HepG2 (cell line): Measurements from ENCODE around the gene DAPK3. TPM values are rescaled to one million over a fixed set of nuclear protein-coding genes. Genes with fewer than 3 reads are reported as not detected.

Source experiments
- GATA4 ChIP-seq: sonication (generic); IDR thresholded peaks from 2 replicates; pipeline ENCODE4 v1.6.1; 2016; ENCODE audit warnings: antibody characterized with exemption, low read depth, borderline replicate concordance
- HDAC6 ChIP-seq: fragments of 200-600 bp; sonication (generic); IDR thresholded peaks from 2 replicates; pipeline ENCODE4 v1.7.0; 2017; ENCODE audit warnings: mild to moderate bottlenecking, antibody characterized with exemption, low read length, low read depth
- KAT2B ChIP-seq: fragments of 150-350 bp; IDR thresholded peaks from 2 replicates; pipeline ENCODE4 v1.6.1; 2014; ENCODE audit warnings: low read depth, low read length, borderline replicate concordance
- NFKBIZ ChIP-seq: IDR thresholded peaks from 2 replicates; pipeline ENCODE4 v1.6.1; 2018; ENCODE audit warnings: missing genetic modification reagents, missing compliant biosample characterization
- NR2C2 ChIP-seq: sonication (generic); formaldehyde crosslinking; IDR thresholded peaks from 2 replicates; pipeline ENCODE4 v1.4.0; 2020; ENCODE audit warnings: missing genetic modification reagents, mild to moderate bottlenecking, moderate library complexity, borderline replicate concordance
- PLSCR1 ChIP-seq: sonication (generic); formaldehyde crosslinking; IDR thresholded peaks from 2 replicates; pipeline ENCODE4 v1.5.0; 2020; ENCODE audit warnings: missing genetic modification reagents, mild to moderate bottlenecking, borderline replicate concordance
- RFX1 ChIP-seq: fragments of 450-650 bp; IDR thresholded peaks from 2 replicates; pipeline ENCODE4 v1.6.1; 2017
- TGIF2 ChIP-seq: IDR thresholded peaks from 2 replicates; pipeline ENCODE4 v1.6.1; 2016; ENCODE audit warnings: control low read depth, missing compliant biosample characterization
- ZBTB43 ChIP-seq: sonication (generic); formaldehyde crosslinking; conservative IDR thresholded peaks from 2 replicates; pipeline ENCODE4 v1.4.0; 2020; ENCODE audit warnings: missing genetic modification reagents
- ZBTB8A ChIP-seq: sonication (generic); formaldehyde crosslinking; IDR thresholded peaks from 2 replicates; pipeline ENCODE4 v1.4.0; 2020; ENCODE audit warnings: mild to moderate bottlenecking, low read depth, missing genetic modification reagents, borderline replicate concordance
- ZNF20 ChIP-seq: sonication (generic); formaldehyde crosslinking; IDR thresholded peaks from 2 replicates; pipeline ENCODE4 v1.4.0; 2020; ENCODE audit warnings: mild to moderate bottlenecking, moderate library complexity, missing genetic modification reagents
- ZNF251 ChIP-seq: sonication (generic); formaldehyde crosslinking; IDR thresholded peaks from 2 replicates; pipeline ENCODE4 v1.9.0; 2021; ENCODE audit warnings: mild to moderate bottlenecking, missing genetic modification reagents
- ZNF276 ChIP-seq: sonication (generic); formaldehyde crosslinking; IDR thresholded peaks from 2 replicates; pipeline ENCODE4 v1.4.0; 2020; ENCODE audit warnings: mild to moderate bottlenecking, low read depth, missing genetic modification reagents
- ZNF343 ChIP-seq: sonication (generic); formaldehyde crosslinking; IDR thresholded peaks from 2 replicates; pipeline ENCODE4 v1.4.0; 2020; ENCODE audit warnings: mild to moderate bottlenecking, missing genetic modification reagents
- ZNF709 ChIP-seq: sonication (generic); formaldehyde crosslinking; IDR thresholded peaks from 2 replicates; pipeline ENCODE4 v1.5.0; 2020; ENCODE audit warnings: mild to moderate bottlenecking, missing genetic modification reagents
- ZSCAN31 ChIP-seq: sonication (generic); formaldehyde crosslinking; IDR thresholded peaks from 2 replicates; pipeline ENCODE4 v1.5.0; 2020; ENCODE audit warnings: low read depth, mild to moderate bottlenecking, missing genetic modification reagents
- polyA plus RNA-seq, 8 experiments: library from polyadenylated mRNA; depleted of rRNA in 3 of 8; stranded (reverse) in 7 of 8; unstranded in 1 of 8; fragments of >200 nt; fragmentation: Illumina TruSeq in 4 of 8; extraction: Trizol in 4 of 8; gene quantifications; 2 replicates each; pipeline versions ENCODE4 v1.2.1 to v1.2.3, GENCODE V29; 2011 to 2016; ENCODE audit warnings: low read depth in 4 of 8, missing spikeins in 1 of 8, mixed read lengths in 1 of 8; ENCODE audit not compliant: insufficient read depth in 1 of 8
- total RNA-seq, 5 experiments: library from RNA; depleted of rRNA; stranded (reverse); fragments of >200 nt; fragmentation: Illumina TruSeq; extraction: Trizol; gene quantifications; 2 replicates each; pipeline ENCODE4 v1.2.3, GENCODE V29; 2016; ENCODE audit warnings: low read depth in 1 of 5
- TF ChIP-seq, protein P1 (sequence below): sonication (generic); formaldehyde crosslinking; IDR thresholded peaks from 2 replicates; pipeline ENCODE4 v1.4.0; 2020; ENCODE audit warnings: missing genetic modification reagents
- TF ChIP-seq, protein P2 (sequence below): sonication (generic); formaldehyde crosslinking; IDR thresholded peaks from 2 replicates; pipeline ENCODE4 v1.4.0; 2020; ENCODE audit warnings: missing genetic modification reagents

DAPK3 gene
- total and polyA plus RNA-seq, 2 of the 13 experiments (the other 11 are each of a cell fraction or from before 2014, with no cell fraction given), result 30.5 to 37.3 TPM

- TF ChIP-seq PLSCR1, result no peak
- TF ChIP-seq NR2C2 (CRISPR knock-in tag), result no peak
- TF ChIP-seq, protein P1, sequence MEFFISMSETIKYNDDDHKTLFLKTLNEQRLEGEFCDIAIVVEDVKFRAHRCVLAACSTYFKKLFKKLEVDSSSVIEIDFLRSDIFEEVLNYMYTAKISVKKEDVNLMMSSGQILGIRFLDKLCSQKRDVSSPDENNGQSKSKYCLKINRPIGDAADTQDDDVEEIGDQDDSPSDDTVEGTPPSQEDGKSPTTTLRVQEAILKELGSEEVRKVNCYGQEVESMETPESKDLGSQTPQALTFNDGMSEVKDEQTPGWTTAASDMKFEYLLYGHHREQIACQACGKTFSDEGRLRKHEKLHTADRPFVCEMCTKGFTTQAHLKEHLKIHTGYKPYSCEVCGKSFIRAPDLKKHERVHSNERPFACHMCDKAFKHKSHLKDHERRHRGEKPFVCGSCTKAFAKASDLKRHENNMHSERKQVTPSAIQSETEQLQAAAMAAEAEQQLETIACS, result no peak
- TF ChIP-seq, protein P2, sequence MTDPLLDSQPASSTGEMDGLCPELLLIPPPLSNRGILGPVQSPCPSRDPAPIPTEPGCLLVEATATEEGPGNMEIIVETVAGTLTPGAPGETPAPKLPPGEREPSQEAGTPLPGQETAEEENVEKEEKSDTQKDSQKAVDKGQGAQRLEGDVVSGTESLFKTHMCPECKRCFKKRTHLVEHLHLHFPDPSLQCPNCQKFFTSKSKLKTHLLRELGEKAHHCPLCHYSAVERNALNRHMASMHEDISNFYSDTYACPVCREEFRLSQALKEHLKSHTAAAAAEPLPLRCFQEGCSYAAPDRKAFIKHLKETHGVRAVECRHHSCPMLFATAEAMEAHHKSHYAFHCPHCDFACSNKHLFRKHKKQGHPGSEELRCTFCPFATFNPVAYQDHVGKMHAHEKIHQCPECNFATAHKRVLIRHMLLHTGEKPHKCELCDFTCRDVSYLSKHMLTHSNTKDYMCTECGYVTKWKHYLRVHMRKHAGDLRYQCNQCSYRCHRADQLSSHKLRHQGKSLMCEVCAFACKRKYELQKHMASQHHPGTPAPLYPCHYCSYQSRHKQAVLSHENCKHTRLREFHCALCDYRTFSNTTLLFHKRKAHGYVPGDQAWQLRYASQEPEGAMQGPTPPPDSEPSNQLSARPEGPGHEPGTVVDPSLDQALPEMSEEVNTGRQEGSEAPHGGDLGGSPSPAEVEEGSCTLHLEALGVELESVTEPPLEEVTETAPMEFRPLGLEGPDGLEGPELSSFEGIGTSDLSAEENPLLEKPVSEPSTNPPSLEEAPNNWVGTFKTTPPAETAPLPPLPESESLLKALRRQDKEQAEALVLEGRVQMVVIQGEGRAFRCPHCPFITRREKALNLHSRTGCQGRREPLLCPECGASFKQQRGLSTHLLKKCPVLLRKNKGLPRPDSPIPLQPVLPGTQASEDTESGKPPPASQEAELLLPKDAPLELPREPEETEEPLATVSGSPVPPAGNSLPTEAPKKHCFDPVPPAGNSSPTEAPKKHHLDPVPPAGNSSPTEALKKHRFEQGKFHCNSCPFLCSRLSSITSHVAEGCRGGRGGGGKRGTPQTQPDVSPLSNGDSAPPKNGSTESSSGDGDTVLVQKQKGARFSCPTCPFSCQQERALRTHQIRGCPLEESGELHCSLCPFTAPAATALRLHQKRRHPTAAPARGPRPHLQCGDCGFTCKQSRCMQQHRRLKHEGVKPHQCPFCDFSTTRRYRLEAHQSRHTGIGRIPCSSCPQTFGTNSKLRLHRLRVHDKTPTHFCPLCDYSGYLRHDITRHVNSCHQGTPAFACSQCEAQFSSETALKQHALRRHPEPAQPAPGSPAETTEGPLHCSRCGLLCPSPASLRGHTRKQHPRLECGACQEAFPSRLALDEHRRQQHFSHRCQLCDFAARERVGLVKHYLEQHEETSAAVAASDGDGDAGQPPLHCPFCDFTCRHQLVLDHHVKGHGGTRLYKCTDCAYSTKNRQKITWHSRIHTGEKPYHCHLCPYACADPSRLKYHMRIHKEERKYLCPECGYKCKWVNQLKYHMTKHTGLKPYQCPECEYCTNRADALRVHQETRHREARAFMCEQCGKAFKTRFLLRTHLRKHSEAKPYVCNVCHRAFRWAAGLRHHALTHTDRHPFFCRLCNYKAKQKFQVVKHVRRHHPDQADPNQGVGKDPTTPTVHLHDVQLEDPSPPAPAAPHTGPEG (CRISPR knock-in tag), result peak; percentile 88; the same call in 1 of the 2 replicates
- no peak; the same call in 1 of the 2 replicates for TF ChIP-seq HDAC6
- peak; percentile 91 for TF ChIP-seq ZNF709 (CRISPR knock-in tag)
- TF ChIP-seq KAT2B, result no peak
- TF ChIP-seq ZNF276 (CRISPR knock-in tag), result peak; percentile 62; the same call in 1 of the 2 replicates
- TF ChIP-seq NFKBIZ, result peak; percentile 81
- peak; percentile 46; the same call in 1 of the 2 replicates for TF ChIP-seq ZNF343 (CRISPR knock-in tag)
- TF ChIP-seq GATA4, result peak; percentile 88
- peak; percentile 67; the same call in 1 of the 2 replicates for TF ChIP-seq ZBTB43 (CRISPR knock-in tag)
- TF ChIP-seq ZBTB8A (CRISPR knock-in tag), result 0 out of 2 replicates have a peak, but pooled peaks have one; percentile 56
- no peak for TF ChIP-seq RFX1
- TF ChIP-seq ZSCAN31 (CRISPR knock-in tag), result 0 out of 2 replicates have a peak, but pooled peaks have one; percentile 68
- peak; percentile 88 for TF ChIP-seq TGIF2 (CRISPR knock-in tag)
- TF ChIP-seq ZNF20 (CRISPR knock-in tag), result no peak
- TF ChIP-seq ZNF251, result peak; percentile 65; the same call in 1 of the 2 replicates
Measured at GRCh38 chr19:3984908-3985642, 14.2 kb upstream of the DAPK3 start, which contains the start of gene EEF2 (continued).
